Measurements from ENCODE around the gene TBX22. TPM values are rescaled to one million over a fixed set of nuclear protein-coding genes. Genes with fewer than 3 reads are reported as not detected.
"Not testable (repeated sequence)": the region's sequence is repeated elsewhere in the genome, so short reads cannot be mapped to it uniquely, and the experiment has no call there.

Gene TBX22
- polyA plus RNA-seq, 4 donors = 0.09 TPM; not detected in 3

- not testable (repeated sequence) for DNase-seq
Observed at GRCh38 chrX:80066156-80066555, 51.6 kb downstream of the TBX22 start.

GRCh38 chrX:80075625-80076024 lies 61.1 kb downstream of the TBX22 start:
- H3K27me3 ChIP-seq (ENCODE audit: control insufficient read depth in 3 of 3, insufficient read depth in 3 of 3, low read length in 3 of 3); H3K4me1 ChIP-seq (ENCODE audit: control insufficient read depth in 3 of 3, insufficient read depth in 2 of 3, low read depth in 1 of 3, low read length in 2 of 3); FAIRE-seq; H3K36me3 ChIP-seq (ENCODE audit: control insufficient read depth in 3 of 3, insufficient read depth in 2 of 3, low read depth in 1 of 3, low read length in 3 of 3); H3K4me3 ChIP-seq (ENCODE audit: low read depth in 1 of 3, low read length in 3 of 3); H3K27ac ChIP-seq (ENCODE audit: low read depth in 1 of 3, low read length in 2 of 3); DNase-seq: not testable (repeated sequence)
- H3K9me3 ChIP-seq (ENCODE audit: control insufficient read depth in 2 of 2, insufficient read depth in 1 of 2, low read depth in 1 of 2, low read length in 1 of 2) = peaks cover 0 to 10% of the 10 kb centered on the region in 2 donors
- WGBS, 3 donors = 96 to 100% (median 100%) methylated on average over 1 of the region's 1 CpG

More at GRCh38 chrX:80066156-80066555, 51.6 kb downstream of the TBX22 start:
- H3K4me3 ChIP-seq (ENCODE audit: low read depth in 1 of 3, low read length in 3 of 3); H3K9me3 ChIP-seq (ENCODE audit: control insufficient read depth in 2 of 2, insufficient read depth in 1 of 2, low read depth in 1 of 2, low read length in 1 of 2); H3K36me3 ChIP-seq (ENCODE audit: control insufficient read depth in 3 of 3, insufficient read depth in 2 of 3, low read depth in 1 of 3, low read length in 3 of 3); H3K27me3 ChIP-seq (ENCODE audit: control insufficient read depth in 3 of 3, insufficient read depth in 3 of 3, low read length in 3 of 3); H3K27ac ChIP-seq (ENCODE audit: low read depth in 1 of 3, low read length in 2 of 3); H3K4me1 ChIP-seq (ENCODE audit: control insufficient read depth in 3 of 3, insufficient read depth in 2 of 3, low read depth in 1 of 3, low read length in 2 of 3); FAIRE-seq: not testable (repeated sequence)
- WGBS, 3 donors = 69 to 91% (median 87%) methylated on average over 6 of the region's 6 CpGs

Measured in small intestine (tissue), 7 donors.